Caco-2 (cell line): Measurements from ENCODE around the gene HPS4. TPM values are rescaled to one million over a fixed set of nuclear protein-coding genes. Genes with fewer than 3 reads are reported as not detected.

ENCODE experiments used
- BruUV-seq: library from RNA; stranded (reverse); fragments of 400-500 nt; replicated peaks from 2 replicates; lab custom pipeline; 2021; lab: Mats Ljungman, UMichigan
- CTCF ChIA-PET: fragments of 300-600 bp; sonication (Branson Sonifier 250); formaldehyde crosslinking; loops from one replicate; lab custom pipeline; 2022; ENCODE audit warnings: antibody characterized with exemption; lab: Charles Lee
- POLR2A ChIA-PET: fragments of 300-600 bp; sonication (Branson Sonifier 250); formaldehyde crosslinking; loops from one replicate; lab custom pipeline; 2022; ENCODE audit warnings: antibody characterized with exemption; lab: Charles Lee
- DNase-seq, 2 experiments: peaks; one replicate each; pipeline versions ENCODE4 v3.0.0 to v3.0.0-alpha.2; 2020 to 2022
- H3K27me3 ChIP-seq: replicated peaks from 2 replicates; pipeline ENCODE4 v1.6.0; 2011; ENCODE audit warnings: low read length; ENCODE audit not compliant: control insufficient read depth, insufficient read depth
- H3K36me3 ChIP-seq: 2 replicates; pipeline ENCODE4 v1.5.1; 2011; ENCODE audit warnings: low read length; ENCODE audit not compliant: control insufficient read depth, insufficient read depth
- H3K4me1 ChIP-seq: fragments of 250-450 bp; sonication (Bioruptor Pico); 2 replicates; pipeline ENCODE4 v1.5.1; 2020; ENCODE audit warnings: mild to moderate bottlenecking
- H3K4me3 ChIP-seq: 2 replicates; pipeline ENCODE4 v1.5.1; 2011; ENCODE audit warnings: low read depth, mild to moderate bottlenecking, control low read depth, low read length
- H3K9me3 ChIP-seq: fragments of 250-450 bp; sonication (Bioruptor Pico); 2 replicates; pipeline ENCODE4 v1.5.1; 2020; ENCODE audit warnings: mild to moderate bottlenecking, moderate library complexity
- H3K27ac Mint-ChIP-seq: one replicate; pipeline ENCODE4 v1.8.0; 2022; ENCODE audit warnings: mixed read lengths; ENCODE audit not compliant: unreplicated experiment
- H3K27me3 Mint-ChIP-seq: one replicate; pipeline ENCODE4 v1.8.0; 2022; ENCODE audit warnings: mixed read lengths; ENCODE audit not compliant: insufficient read depth, unreplicated experiment
- H3K36me3 Mint-ChIP-seq: one replicate; pipeline ENCODE4 v1.8.0; 2022; ENCODE audit warnings: mild to moderate bottlenecking, mixed read lengths; ENCODE audit not compliant: insufficient read depth, unreplicated experiment
- H3K4me1 Mint-ChIP-seq: one replicate; pipeline ENCODE4 v1.8.0; 2022; ENCODE audit warnings: low read depth, mixed read lengths; ENCODE audit not compliant: unreplicated experiment
- H3K4me3 Mint-ChIP-seq: one replicate; pipeline ENCODE4 v1.8.0; 2022; ENCODE audit warnings: mild to moderate bottlenecking, moderate library complexity, mixed read lengths; ENCODE audit not compliant: unreplicated experiment
- H3K9me3 Mint-ChIP-seq: one replicate; pipeline ENCODE4 v1.8.0; 2022; ENCODE audit warnings: mixed read lengths; ENCODE audit not compliant: unreplicated experiment
- CTCF ChIP-seq, 2 experiments: fragments of 200-600 bp in 1 of 2; IDR thresholded peaks; 1 replicate in 1 of 2; 2 replicates in 1 of 2; pipeline versions ENCODE4 v1.5.1 to v1.8.0; 2011 to 2022; ENCODE audit warnings: antibody characterized with exemption in 1 of 2, control low read depth in 1 of 2, inconsistent platforms in 1 of 2, low read depth in 1 of 2, low read length in 1 of 2, mild to moderate bottlenecking in 1 of 2, moderate library complexity in 1 of 2; ENCODE audit not compliant: insufficient read depth in 1 of 2, severe bottlenecking in 1 of 2, unreplicated experiment in 1 of 2
- intact Hi-C: fragments of 100-400 bp; cut with micrococcal nuclease; formaldehyde crosslinking; loops from one replicate; pipeline ENCODE4 v1.10.0; 2022; ENCODE audit not compliant: unreplicated experiment
- total RNA-seq: library from RNA; stranded (reverse); gene quantifications from 2 replicates; pipeline ENCODE4 v1.2.3, GENCODE V29; 2022

HPS4 gene
- total RNA-seq, 1 experiment from 2014 or later: 35.1 TPM

- no peaks in the 10 kb centered on the region for H3K36me3 Mint-ChIP-seq
- intact Hi-C loops: no loop called here
- POLR2A ChIA-PET: no interaction called here
- no peaks in the 10 kb centered on the region for H3K27me3 Mint-ChIP-seq
- Histone ChIP-seq H3K36me3 (no peaks in the 10 kb centered on the region; the same call in 1 of the 2 replicates), H3K4me3 (no peak overlapping the region), H3K27me3 (no peaks in the 10 kb centered on the region), H3K9me3 (no peaks in the 10 kb centered on the region), H3K4me1 (no peaks in the 10 kb centered on the region)
- DNase-seq: no peak
- no peak overlapping the region for H3K4me3 Mint-ChIP-seq
- CTCF ChIA-PET: no interaction called here
- H3K27ac Mint-ChIP-seq: no peak overlapping the region
- BruUV-seq: no TSS peak
- H3K4me1 Mint-ChIP-seq: no peaks in the 10 kb centered on the region
- H3K9me3 Mint-ChIP-seq: no peaks in the 10 kb centered on the region
- TF ChIP-seq CTCF (IDR thresholded peaks at IDR 0.05; ENCODE audit: insufficient read depth in 1 of 2, low read depth in 1 of 2, low read length in 1 of 2, severe bottlenecking in 1 of 2, unreplicated experiment in 1 of 2): no peak
Observed at GRCh38 chr22:26448941-26449340, 34.6 kb downstream of the HPS4 start.

GRCh38 chr22:26448334-26448733, 35.2 kb downstream of the HPS4 start:
- Histone ChIP-seq H3K4me3 (no peak overlapping the region), H3K4me1 (no peaks in the 10 kb centered on the region), H3K27me3 (no peaks in the 10 kb centered on the region), H3K36me3 (no peaks in the 10 kb centered on the region), H3K9me3 (no peaks in the 10 kb centered on the region)
- H3K9me3 Mint-ChIP-seq: no peaks in the 10 kb centered on the region
- ChIA-PET CTCF (no interaction called here), POLR2A (no interaction called here)
- no peaks in the 10 kb centered on the region for H3K4me1 Mint-ChIP-seq
- intact Hi-C loops: no loop called here
- no peaks in the 10 kb centered on the region for H3K36me3 Mint-ChIP-seq
- no TSS peak for BruUV-seq
- TF ChIP-seq CTCF (IDR thresholded peaks at IDR 0.05; ENCODE audit: insufficient read depth in 1 of 2, low read depth in 1 of 2, low read length in 1 of 2, severe bottlenecking in 1 of 2, unreplicated experiment in 1 of 2): no peak
- no peak overlapping the region for H3K27ac Mint-ChIP-seq
- DNase-seq: no peak
- H3K27me3 Mint-ChIP-seq: no peaks in the 10 kb centered on the region
- no peak overlapping the region for H3K4me3 Mint-ChIP-seq

GRCh38 chr22:26447584-26448329, 35.8 kb downstream of the HPS4 start:
- Histone ChIP-seq H3K4me3 (no peak overlapping the region), H3K27me3 (no peaks in the 10 kb centered on the region), H3K36me3 (no peaks in the 10 kb centered on the region), H3K4me1 (no peaks in the 10 kb centered on the region), H3K9me3 (no peaks in the 10 kb centered on the region)
- BruUV-seq: no TSS peak
- no peaks in the 10 kb centered on the region for H3K36me3 Mint-ChIP-seq
- no peak for TF ChIP-seq CTCF (IDR thresholded peaks at IDR 0.05; ENCODE audit: insufficient read depth in 1 of 2, low read depth in 1 of 2, low read length in 1 of 2, severe bottlenecking in 1 of 2, unreplicated experiment in 1 of 2)
- no peak overlapping the region for H3K27ac Mint-ChIP-seq
- intact Hi-C loops: no loop called here
- no peaks in the 10 kb centered on the region for H3K27me3 Mint-ChIP-seq
- ChIA-PET POLR2A (no interaction called here), CTCF (no interaction called here)
- no peaks in the 10 kb centered on the region for H3K9me3 Mint-ChIP-seq
- H3K4me1 Mint-ChIP-seq: no peaks in the 10 kb centered on the region
- no peak overlapping the region for H3K4me3 Mint-ChIP-seq
- DNase-seq: no peak
